Inferior parietal cortex (tissue), 1 donor: ENCODE results near the gene KLHL29.

Experiments used
- DNase-seq: peaks from one replicate; pipeline ENCODE4 v3.0.0-alpha.2; 2016; ENCODE audit errors: extremely low spot score

The KLHL29 gene

DNA sequence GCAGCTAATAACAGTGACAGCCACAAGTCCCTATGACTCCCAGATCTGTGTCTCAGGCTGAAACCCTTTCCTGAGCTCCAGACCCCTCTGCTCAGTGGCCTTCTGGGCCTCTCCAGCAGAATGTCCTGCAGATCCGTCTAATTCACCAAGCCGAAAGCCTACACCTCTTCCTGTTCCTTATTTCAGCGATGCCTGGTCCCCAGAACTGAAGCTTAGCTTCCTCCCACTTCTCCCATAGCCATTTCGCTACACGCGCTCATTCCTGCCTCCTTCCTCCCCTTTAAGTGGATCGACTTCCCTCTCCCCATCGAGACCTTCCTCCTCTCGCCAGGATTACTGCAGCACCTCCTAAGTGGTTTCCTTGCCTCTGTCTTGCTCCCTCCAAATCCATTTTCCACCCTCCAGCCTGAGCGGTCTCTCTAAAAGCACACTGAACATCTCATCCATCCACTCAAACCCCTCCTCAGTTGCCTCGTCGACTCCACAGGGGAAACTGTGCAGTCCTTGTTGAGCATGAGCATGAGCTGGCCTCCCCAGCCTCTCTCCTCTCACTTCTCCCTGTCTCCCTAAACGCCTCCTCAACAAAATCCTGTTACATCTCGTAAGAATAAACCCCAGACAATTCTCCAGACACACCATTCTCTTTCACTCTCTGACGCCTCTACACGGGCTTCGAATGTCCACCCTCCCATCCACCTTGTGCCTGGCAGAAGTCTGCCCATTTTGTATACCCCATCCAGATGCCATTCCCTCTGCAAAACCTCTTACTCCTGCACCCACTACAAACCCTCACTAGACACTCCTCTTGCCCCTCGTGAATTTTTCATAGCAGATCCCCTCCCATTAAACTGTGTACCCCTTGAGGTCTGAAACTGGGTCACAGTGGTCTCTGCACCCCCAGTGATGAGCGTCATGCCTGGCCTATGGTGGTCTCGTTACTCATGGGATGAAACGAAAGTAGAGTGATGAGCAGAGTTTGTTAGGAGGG is 309.4 kb downstream of the KLHL29 start:
- DNase-seq, result no peak

DNA sequence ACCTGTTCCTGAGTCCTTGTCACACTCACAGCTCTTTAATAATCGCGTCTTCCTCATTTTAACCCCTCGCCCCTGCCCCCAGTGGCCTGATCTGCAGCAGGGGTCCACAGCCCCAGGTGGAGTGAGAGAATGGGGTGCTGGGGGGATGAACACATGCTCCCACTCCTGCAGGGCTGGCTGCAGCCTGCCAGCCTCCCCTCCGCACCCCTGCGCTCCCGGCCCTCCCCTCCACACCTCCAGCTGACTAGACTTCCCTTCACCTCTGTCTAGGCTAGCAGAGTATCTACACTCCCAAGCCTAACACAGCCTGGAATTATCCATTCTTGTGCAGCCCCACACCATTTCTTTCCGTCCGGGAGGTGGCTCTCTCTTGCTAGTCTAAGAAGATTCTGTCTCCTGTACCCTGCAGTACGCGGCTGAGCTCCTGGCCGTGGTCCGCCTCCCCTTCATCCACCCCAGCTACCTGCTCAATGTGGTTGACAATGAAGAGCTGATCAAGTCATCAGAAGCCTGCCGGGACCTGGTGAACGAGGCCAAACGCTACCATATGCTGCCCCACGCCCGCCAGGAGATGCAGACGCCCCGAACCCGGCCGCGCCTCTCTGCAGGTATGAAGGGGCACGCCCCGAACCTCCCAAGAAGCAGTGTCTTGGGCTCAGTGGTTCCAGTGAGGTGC is 310.4 kb downstream of the KLHL29 start:
- DNase-seq, result no peak

DNA sequence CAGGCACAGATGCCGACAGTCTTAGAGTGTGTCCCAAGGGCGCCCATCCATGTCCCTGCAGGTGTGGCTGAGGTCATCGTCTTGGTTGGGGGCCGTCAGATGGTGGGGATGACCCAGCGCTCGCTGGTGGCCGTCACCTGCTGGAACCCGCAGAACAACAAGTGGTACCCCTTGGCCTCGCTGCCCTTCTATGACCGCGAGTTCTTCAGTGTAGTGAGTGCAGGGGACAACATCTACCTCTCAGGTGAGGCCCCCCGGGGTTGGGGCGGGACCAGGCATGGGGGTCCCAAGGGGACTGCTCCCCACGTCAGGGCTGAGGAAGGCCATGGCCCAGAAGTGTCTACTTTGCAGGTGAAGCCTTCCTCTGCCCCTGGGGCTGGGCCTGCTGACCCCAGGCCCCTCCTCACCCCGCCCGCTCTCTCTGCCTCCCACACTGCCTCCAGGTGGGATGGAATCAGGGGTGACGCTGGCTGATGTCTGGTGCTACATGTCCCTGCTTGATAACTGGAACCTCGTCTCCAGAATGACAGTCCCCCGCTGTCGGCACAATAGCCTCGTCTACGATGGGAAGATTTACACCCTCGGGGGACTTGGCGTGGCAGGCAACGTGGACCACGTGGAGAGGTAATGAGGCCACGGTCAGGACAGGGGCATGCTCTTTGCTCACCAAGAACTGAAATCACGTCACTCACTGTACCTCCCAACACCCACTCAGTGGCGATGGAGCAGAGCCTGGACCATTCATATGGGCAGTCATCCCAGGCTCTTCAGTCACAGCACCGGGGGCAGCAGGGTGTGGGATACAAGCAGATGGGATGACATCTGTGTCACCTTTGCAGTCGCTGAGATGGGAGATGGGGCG is 311.1 kb downstream of the KLHL29 start:
- no peak for DNase-seq

DNA sequence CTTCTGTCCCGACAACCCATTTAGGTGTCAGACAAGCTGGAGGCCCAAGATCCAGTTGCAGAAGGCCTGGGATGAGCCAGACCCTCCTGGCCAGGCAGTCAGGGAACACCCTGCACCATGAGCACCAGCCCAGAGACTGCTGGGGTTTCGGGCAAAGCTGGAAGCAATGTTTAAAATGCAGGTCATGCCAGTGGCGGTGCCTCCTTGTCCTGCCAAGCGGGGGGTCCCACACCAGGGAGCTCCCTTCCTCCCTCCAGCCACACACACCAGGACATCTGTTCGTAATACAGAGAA is 311.7 kb downstream of the KLHL29 start:
- DNase-seq, result no peak

DNA sequence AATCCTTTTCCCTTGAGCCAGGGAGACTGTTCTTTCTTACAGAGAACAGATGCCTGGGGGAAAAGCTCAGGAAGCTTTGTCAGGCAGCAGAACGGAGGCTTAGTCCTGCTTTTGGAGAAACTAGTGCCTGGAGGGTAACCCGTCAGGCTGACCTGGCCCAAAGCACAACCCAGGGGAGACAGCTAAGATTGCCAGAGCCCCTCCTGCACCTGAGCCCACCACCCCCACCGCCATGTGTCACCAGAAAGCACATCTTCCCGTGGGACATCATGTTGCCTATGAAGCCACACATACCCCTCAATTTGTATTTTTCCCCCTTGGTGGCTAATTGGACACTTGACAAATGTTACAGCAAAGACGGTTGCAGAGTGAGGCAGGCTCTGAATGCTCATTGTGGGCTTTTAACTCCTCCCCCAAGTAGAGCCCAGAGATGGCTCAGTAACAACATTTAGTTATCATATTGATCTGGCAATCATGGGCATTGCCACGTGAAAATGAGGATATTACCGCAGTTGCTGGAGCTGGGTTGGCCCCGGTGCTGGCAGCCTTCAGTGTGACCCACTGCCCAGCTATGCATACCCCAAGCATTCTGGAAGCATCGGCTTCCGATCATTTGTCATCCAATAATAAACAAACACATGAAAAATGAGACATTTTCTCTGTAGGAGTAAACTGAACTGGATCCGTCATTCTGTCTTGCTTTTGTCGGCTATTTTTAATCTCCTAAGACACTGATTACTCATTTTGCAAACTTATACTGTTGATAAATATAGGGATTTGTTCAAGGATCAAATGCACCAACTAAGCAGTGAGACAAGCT is 312.5 kb downstream of the KLHL29 start:
- DNase-seq, result no peak

DNA sequence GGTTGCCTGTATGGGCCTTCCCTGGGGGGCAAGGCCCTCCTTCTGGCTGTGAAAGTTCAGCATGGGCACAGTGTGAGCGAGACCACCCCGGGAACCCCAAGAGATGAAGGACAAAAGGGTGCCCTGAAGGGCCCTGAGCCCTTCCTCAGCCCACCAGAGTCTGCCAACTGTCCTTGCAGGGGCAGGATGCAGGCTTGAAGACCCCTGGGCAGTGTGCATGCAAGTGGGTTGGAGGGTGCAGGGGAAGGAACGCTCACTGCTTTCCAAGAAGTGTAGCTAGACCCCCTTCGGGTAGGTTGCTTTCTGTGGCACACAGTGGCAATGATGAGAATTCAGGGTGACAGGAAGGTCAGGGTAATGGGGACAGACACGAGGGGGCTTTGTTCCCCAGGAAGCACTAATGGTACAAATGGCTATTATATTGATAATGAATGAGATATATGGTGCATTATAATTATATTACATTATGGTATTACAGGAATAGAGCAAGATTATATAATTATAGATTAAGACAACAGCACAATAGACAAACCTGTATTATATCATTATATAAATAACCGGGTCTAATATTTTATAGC is 313.2 kb downstream of the KLHL29 start:
- DNase-seq, result no peak

DNA sequence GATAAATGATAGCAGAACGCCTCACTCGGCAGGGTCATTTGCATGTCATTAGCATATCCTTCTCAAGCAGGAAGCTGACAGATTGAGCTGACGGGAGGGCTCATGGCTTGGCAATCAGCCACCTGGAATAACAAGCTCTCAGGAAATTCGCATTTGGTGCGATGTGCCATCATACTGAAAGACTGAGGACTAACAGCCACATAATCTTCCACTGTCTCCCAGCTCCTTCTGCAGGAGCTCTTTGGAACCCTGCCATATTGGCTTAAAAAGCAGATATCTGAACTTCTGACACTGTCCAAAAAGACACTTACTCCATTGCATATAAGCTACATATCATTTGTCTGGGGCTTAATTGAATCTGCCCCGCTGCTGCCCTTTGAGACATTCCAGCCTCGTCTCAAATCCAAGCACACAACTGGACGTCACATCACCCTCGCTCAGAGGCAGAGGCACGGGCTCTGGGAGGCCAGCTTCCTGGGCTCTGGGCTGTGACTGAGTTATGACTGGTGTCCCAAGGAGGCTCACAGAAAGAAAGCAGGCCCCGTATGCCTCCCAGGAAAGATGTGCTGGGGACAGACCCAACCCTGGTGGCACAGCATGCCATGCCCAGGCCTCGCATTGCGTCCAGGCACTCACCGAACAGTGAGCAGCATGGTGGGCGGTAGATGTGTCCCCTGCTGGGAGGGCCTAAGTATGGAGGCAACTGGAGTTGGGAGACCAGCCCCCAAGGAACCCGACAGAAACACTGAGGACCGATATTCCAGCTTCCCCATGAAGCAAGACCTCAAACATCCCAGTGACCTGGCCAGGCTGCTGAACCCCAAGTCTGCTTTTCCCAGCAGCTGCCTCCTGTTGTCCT is 314.0 kb downstream of the KLHL29 start:
- DNase-seq, result no peak

DNA sequence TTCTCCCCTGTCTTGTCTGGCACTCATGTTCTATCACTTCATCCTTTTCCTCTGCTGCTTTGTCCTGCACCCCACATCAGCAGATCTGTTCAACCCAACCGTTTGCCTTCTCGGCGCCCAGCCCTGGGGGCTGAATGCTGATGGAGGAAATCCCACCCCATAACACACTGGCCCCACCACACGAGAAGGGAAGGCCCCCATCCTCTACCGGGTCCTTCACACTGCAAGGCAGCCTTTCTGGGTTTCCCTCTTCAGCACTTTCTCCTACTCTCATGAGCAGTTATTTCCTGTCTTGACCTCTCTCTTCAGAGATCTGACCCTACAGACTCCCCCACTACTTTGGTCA is 314.6 kb downstream of the KLHL29 start:
- DNase-seq, result no peak

DNA sequence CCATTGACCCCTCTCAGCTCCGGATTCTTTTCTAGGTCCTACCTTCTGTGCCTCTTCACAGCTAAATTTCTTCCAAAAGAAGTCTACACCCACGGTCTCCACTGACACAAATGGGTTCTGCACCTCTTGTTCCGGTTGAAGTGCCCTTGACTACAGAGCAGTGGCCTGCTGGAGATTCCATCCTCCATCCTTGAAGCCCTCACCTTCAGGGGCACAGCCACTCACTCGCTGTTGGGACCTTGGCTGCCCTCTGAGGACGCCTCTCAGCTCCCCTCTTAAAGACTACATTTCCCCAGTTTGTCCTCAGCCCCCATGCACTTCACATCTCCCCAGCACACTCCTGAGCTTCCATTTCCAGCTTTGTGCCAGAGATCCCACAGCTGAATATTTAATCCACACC is 315.6 kb downstream of the KLHL29 start:
- no peak for DNase-seq

DNA sequence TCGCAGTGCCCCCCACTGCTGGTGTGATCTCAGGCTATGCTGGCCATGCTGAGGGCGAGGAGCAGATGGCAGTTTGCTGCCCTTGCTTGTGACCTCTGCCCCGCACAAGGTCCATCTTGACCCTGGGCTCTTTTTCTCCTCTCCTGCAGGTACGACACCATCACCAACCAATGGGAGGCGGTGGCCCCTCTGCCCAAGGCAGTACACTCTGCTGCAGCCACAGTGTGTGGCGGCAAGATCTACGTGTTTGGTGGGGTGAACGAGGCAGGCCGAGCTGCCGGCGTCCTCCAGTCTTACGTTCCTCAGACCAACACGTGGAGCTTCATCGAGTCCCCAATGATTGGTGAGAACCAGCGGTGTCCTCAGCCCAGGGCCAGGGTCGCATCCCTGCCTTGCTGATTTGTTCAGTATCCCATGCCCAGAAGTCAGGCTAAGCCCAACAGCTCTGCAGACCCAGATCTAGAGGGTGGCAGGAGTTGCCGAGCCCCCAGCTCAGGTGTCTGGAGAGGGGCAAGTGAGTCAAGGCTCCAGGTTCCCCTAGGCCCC is 318.1 kb downstream of the KLHL29 start:
- DNase-seq, result no peak

DNA sequence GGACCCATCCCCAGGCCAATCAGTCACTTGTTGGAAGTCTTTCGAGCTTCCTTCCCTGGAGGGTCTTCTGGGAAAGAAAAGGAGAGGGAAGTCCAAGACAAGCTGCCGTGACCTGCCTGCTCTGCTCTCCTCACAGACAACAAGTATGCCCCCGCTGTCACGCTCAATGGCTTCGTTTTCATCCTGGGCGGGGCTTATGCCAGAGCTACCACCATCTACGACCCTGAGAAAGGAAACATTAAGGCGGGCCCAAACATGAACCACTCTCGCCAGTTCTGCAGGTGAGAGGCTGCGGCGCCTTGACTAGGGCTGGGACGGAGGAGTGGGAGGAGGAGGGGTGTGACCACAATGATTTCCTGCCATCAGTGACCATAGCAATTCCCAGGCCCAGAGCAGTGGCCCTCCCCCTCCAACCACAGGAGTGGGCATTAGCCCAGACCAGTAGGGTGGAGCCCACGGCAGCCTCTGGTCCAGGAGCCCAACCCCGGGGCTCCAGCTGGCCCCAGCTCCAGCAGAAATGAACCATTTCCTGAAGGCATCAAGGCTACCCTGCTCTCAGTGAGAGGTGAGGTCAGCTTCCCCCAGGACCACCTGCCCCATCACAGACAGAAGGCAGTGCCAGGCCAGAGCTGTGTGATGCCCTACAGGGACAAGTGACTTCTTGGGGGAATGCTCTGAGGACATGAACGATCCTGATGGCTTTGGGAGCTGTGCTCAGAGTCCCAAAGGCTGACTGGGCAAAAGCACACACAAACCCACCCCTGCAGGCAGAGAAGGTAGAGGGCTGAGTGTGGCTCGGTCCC is 318.8 kb downstream of the KLHL29 start:
- DNase-seq, result no peak

DNA sequence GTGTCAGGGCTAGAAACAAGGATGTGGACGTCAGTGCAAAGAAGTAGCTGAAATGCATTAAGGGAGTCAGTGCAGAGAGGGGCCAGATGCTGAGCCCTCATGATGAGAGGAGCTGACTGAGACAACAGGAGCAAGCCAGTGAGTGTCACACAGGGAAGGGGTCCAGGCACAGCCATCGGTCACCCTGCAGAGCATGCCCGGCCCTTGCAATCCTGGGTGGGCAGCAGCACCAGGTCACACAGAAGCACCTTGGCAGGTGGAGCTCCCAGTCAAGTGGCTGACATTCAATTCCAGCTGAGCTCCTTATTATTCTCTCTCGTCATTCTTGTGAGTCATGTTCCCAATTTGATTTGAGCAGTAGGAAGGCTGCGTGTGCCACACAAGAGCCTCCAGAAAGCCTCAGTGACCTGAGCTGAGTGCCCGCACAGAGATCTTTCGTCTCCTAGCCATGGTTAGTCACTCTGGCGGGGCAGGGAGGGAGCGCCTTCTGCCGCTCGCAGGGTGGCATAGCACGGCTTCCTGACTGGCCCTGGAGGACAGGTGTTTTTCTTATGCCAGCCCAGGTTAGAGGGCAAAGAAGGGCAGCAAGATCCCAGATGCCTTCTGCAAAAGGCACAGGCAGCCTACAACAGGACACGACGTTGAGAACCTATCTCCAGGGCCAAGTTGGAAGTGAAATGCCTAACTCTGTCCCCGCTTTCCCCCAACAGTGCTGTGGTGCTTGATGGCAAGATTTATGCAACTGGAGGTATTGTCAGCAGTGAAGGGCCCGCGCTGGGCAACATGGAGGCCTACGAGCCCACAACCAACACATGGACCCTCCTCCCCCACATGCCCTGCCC is 321.0 kb downstream of the KLHL29 start:
- DNase-seq, result no peak

DNA sequence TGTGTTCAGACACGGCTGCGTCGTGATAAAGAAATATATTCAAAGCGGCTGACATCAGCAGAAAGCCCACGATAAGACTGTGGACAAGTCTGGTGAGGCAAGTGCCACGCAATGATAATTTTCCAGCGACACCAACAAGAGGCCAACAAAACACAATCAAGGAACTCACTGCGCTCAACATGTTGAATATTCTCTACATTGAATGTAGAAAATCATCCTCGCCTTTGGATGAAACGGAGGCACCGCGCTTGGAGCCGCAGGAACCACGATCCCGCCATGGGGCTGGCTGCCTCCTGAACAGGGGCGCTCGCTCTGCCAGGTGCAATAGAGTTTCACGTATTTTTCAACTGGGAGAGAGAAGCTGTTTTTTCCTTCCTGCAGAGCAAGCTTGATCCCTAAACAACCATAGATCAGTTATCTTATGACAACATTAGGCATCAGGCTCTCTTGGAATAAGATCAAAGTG is 321.7 kb downstream of the KLHL29 start:
- DNase-seq, result no peak

DNA sequence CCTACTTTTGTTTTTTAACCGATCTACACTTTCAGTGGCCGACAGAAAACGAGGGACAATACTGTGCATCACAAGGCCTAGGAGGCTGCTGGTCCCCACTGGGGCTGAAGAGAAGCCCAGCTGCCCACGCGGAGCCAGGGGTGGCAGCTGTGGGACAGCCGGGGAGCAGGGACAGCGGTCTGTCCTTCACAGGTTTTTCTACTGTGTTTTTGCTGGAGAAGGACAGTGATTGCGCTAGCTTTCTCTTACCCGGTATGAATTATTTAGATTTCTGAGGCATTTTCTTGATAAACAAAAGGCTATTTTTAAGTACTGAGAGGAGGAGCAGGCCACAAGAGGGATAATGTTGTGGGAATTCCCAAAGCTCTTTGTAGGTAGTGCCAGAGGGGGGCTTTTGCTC is 322.1 kb downstream of the KLHL29 start:
- DNase-seq, result no peak

DNA sequence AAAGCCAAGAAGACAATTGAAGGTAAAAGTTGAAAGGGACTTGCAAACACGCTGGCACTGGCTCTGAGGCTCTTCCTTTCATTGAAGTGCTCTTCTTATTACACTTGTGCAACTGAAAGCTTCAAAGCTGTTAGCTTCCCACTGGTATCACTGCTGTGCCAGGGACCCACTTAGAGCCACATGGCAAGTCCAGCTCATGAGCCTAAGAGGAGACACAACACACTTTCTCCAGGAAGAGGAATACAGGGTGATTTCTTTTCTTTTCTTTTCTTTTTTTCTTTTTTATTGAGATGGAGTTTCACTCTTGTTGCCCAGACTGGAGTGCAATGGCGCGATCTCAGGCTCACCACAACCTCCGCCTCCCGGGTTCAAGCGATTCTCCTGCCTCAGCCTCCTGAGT is 323.8 kb downstream of the KLHL29 start:
- no peak for DNase-seq

DNA sequence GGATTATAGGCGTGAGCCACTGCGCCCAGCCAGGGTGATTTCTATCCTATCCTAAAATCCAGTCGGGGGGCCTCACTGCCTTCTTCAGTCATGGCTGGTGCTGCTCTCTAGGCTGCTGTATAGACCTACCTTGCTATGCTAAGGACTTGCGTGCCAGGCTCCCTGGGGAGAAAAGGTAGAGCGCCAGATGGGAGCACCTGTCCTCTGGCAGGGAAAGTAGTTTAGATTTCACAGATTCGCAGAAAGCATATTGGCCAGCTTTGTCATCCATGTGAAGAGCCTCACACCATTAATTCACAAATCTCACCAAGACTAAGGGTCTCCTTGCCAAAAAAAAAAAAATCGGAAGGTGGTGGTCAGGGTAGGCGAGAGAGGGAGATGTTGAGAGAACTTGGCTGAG is 324.3 kb downstream of the KLHL29 start:
- no peak for DNase-seq

DNA sequence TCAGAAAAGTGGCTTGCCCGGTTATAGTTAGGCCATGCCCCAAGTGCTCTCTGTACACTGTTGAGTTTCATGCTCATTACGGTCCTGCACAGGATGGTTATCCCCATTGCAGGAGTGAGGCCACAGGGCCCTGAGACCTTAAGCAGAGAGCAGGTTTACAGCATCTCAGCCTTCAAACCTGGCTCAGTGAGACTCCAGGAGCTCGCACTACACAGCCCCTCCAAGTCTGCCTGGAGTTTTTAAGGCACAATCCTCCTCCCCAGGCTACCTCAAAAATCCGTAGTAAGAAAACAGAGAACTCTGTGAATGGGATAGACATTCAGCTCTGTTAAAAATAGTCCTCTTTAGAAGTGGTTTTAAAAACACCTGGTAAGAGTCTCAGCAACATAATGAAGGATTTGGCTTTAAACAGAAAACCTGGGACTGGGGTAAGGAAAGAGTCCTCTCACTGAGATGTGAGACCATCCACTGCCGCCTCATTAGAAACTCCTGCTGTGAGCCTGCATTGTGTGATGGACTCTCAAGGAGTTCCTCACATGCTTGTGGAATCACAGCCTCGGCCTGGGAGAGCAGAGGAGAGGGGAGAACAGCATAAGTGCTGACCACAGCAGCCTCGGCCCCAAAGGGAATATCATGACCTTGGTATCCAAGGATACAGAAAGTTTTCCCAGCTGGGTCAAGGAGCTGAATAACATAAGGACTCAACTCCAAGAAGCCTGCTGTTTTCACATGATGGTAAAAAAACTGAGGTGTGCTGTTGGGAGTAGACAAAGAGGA is 327.2 kb downstream of the KLHL29 start:
- no peak for DNase-seq
